ENCODE data around the gene CDC7. TPM values are rescaled to one million over a fixed set of nuclear protein-coding genes. Genes with fewer than 3 reads are reported as not detected.

Gene CDC7
- total and polyA plus RNA-seq, 9 of the 15 experiments (the other 6 are each of a cell fraction or from before 2014, with no cell fraction given) = 22.3 to 66.8 (median 44.2) TPM

DNA sequence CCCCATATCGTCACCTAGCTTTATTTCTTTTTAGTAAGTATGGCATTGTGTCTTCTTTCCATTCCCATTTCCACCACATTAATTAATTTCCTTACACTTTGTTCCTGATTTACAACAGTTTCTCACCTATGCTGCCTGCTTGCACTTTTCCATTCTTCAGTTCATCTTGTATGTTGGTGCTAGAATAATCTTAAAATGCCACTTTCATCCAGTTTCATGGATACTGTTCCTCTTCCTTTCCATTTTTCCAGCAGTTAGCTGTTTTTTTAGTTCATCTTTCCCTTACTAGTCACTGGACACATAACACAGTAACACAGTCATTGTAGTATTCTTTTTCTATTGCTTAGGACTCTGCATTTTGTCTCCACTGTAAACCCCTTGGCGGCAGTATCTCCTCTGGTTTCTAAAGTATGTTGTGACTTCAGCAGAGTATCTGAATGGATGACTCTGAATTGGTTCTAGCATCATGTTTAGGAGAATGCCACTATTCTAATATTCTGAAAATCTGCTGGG is 2.1 kb downstream of the CDC7 start (continued):
- TF ChIP-seq, protein P1, sequence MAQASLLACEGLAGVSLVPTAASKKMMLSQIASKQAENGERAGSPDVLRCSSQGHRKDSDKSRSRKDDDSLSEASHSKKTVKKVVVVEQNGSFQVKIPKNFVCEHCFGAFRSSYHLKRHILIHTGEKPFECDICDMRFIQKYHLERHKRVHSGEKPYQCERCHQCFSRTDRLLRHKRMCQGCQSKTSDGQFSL (CRISPR knock-in tag; IDR thresholded peaks at IDR 0.05) = no peak
- TF ChIP-seq, protein P1 (tag; IDR thresholded peaks at IDR 0.05) = no peak
- no peak for TF ChIP-seq MTA2 (IDR thresholded peaks at IDR 0.05; ENCODE audit: low read depth)
- TF ChIP-seq, protein P2, sequence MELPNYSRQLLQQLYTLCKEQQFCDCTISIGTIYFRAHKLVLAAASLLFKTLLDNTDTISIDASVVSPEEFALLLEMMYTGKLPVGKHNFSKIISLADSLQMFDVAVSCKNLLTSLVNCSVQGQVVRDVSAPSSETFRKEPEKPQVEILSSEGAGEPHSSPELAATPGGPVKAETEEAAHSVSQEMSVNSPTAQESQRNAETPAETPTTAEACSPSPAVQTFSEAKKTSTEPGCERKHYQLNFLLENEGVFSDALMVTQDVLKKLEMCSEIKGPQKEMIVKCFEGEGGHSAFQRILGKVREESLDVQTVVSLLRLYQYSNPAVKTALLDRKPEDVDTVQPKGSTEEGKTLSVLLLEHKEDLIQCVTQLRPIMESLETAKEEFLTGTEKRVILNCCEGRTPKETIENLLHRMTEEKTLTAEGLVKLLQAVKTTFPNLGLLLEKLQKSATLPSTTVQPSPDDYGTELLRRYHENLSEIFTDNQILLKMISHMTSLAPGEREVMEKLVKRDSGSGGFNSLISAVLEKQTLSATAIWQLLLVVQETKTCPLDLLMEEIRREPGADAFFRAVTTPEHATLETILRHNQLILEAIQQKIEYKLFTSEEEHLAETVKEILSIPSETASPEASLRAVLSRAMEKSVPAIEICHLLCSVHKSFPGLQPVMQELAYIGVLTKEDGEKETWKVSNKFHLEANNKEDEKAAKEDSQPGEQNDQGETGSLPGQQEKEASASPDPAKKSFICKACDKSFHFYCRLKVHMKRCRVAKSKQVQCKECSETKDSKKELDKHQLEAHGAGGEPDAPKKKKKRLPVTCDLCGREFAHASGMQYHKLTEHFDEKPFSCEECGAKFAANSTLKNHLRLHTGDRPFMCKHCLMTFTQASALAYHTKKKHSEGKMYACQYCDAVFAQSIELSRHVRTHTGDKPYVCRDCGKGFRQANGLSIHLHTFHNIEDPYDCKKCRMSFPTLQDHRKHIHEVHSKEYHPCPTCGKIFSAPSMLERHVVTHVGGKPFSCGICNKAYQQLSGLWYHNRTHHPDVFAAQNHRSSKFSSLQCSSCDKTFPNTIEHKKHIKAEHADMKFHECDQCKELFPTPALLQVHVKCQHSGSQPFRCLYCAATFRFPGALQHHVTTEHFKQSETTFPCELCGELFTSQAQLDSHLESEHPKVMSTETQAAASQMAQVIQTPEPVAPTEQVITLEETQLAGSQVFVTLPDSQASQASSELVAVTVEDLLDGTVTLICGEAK (IDR thresholded peaks at IDR 0.05) = peak; percentile 50; the same call in 1 of the 2 replicates
- TF ChIP-seq, protein P2 (CRISPR knock-in tag; IDR thresholded peaks at IDR 0.05) = no peak
- TF ChIP-seq, protein P3, sequence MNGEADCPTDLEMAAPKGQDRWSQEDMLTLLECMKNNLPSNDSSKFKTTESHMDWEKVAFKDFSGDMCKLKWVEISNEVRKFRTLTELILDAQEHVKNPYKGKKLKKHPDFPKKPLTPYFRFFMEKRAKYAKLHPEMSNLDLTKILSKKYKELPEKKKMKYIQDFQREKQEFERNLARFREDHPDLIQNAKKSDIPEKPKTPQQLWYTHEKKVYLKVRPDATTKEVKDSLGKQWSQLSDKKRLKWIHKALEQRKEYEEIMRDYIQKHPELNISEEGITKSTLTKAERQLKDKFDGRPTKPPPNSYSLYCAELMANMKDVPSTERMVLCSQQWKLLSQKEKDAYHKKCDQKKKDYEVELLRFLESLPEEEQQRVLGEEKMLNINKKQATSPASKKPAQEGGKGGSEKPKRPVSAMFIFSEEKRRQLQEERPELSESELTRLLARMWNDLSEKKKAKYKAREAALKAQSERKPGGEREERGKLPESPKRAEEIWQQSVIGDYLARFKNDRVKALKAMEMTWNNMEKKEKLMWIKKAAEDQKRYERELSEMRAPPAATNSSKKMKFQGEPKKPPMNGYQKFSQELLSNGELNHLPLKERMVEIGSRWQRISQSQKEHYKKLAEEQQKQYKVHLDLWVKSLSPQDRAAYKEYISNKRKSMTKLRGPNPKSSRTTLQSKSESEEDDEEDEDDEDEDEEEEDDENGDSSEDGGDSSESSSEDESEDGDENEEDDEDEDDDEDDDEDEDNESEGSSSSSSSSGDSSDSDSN (IDR thresholded peaks at IDR 0.05; ENCODE audit: borderline replicate concordance in 1 of 2, low read depth in 2 of 2, low read length in 2 of 2) = no peak
- TF ChIP-seq PTRF (tag; IDR thresholded peaks at IDR 0.05) = no peak
- no peak for TF ChIP-seq ARID1B (IDR thresholded peaks at IDR 0.05)
- no peak for TF ChIP-seq EHMT2 (IDR thresholded peaks at IDR 0.05)
- no peak for TF ChIP-seq C11orf30 (IDR thresholded peaks at IDR 0.05; ENCODE audit: low read depth)
- TF ChIP-seq ZFP36 (IDR thresholded peaks at IDR 0.05; ENCODE audit: low read depth, low read length, partially characterized antibody) = no peak
- TF ChIP-seq DIDO1 (tag; IDR thresholded peaks at IDR 0.05; ENCODE audit: low read depth) = no peak
- no peak for TF ChIP-seq NEUROD1 (IDR thresholded peaks at IDR 0.05; ENCODE audit: borderline replicate concordance, low read depth, low read length, partially characterized antibody)
- no peak for TF ChIP-seq ASH1L (IDR thresholded peaks at IDR 0.05; ENCODE audit: borderline replicate concordance, low read depth, partially characterized antibody)
- no peak for TF ChIP-seq YBX1 (IDR thresholded peaks at IDR 0.05)
- no peak for TF ChIP-seq SIX5 (IDR thresholded peaks at IDR 0.05; ENCODE audit: borderline replicate concordance in 1 of 2, insufficient read depth in 1 of 2, low read depth in 1 of 2, low read length in 2 of 2)
